ENCODE data around the gene TFIP11.
"Not testable (repeated sequence)": the region's sequence is repeated elsewhere in the genome, so short reads cannot be mapped to it uniquely, and the experiment has no call there.

Gene TFIP11

GRCh38 chr22:26541167-26541819 is 29.0 kb upstream of the TFIP11 start:
- DNase-seq (ENCODE audit: low read depth): no peak

DNA sequence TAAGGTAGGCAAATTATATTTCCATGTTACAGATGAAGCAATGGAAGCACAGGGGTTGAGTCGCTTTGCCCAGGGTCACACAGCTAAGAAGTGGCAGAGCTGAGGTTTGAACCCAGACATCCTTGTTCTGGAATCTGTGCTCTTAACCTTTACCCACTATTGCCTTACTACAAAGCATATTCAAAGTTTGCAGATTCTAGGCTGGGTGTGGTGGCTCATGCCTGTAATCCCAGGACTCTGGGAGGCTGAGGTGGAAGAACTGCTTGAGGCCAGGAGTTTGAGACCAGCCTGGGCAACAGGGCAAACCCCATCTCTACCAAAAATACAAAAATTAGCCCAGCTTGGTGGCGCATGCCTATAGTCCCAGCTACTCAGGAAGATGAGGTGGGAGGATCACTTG is 27.8 kb upstream of the TFIP11 start:
- DNase-seq (ENCODE audit: low read depth): no peak

DNA sequence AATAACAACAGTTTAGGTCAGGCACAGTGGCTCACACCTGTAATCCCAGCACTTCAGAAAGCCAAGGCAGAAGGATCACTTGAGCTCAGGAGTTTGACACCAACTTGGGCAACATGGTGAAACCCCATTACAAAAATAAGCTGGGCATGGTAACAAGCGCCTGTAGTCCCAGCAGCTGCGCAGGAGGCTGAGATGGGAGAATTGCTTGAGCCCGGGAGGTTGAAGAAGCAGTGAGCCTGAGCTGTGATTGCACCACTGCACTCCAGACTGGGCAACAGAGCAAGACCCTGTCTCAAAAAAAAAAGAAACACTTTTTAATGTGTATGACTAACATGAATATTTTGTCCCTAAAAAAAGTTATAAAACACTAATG is 24.5 kb upstream of the TFIP11 start:
- DNase-seq (ENCODE audit: low read depth): no peak

- no peak for DNase-seq (ENCODE audit: low read depth)
Observed at GRCh38 chr22:26536056-26536761, 23.9 kb upstream of the TFIP11 start.

DNA sequence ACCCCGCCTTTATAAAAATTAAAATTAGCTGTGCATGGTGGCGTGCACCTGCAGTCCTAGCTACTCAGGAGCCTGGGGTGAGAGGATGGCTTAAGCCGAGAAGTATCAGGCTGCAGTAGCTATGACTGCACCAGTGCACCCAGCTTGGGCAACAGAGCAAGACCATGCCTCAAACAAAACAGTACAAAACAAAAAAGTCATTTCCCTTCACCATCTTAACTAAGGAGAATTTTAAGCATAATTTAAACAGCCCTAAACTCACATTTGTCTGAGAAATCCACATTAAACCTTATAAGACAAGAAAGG is 23.3 kb upstream of the TFIP11 start:
- DNase-seq (ENCODE audit: low read depth): no peak

DNA sequence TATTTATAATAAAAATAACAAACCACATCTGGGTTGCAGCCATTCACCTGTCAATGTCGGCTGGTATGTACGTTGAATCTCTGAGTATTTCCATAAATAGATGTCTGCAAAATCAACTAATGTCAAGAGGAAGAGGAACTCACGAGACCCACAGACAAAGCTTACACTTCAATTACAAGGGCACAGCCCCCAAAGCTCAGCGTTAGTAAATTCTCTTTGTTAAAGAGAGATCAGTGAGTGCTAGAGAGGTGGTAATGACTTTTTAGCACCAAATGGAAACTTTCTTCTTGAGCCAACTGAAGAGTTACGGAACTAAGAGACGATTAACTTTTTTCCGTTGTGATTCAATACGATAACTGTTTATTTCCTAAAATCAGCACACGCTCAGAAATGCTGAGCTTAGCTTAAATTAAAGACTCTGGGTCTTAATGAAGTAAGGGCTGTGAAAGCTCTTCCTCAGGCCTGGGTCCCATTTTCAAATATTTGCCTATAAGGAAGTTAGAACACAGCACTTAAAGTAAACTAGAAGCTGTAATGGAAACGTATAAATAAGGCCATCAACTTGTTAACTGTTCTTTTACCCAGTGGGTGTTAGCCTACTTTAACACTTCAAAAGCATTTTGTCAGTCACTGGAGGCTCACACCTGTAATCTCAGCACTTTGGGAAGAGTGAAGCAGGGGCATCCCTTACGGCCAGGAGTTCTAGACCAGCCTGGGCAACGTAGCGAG is 22.8 kb upstream of the TFIP11 start:
- no peak for DNase-seq (ENCODE audit: low read depth)

GRCh38 chr22:26534171-26534855 is 22.0 kb upstream of the TFIP11 start:
- DNase-seq (ENCODE audit: low read depth): no peak

DNA sequence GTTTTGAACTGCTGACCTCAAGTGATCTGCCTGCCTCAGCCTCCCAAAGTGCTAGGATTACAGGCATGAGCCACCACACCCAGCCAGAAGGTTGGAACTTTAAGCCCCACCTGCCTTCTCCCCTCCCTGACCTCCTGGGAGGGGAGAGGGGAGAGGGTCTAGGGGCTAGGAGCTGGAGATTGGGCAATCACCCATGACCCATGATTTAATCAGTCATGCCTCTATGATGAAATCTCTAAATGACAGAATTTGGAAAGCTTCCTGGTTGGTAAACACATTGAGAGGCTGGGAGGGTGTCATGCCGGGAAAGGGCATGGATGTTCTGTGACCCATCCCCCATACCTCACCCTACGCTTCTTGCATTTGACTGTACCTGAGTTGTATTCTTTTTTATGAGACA is 17.1 kb upstream of the TFIP11 start:
- no peak for DNase-seq (ENCODE audit: low read depth)

- not testable (repeated sequence) for DNase-seq (ENCODE audit: low read depth)
Observed at GRCh38 chr22:26528518-26528917, 16.2 kb upstream of the TFIP11 start.

- no peak for DNase-seq (ENCODE audit: low read depth)
Observed at GRCh38 chr22:26527574-26528465, 15.5 kb upstream of the TFIP11 start.

- no peak for DNase-seq (ENCODE audit: low read depth)
Observed at GRCh38 chr22:26527167-26527566, 14.9 kb upstream of the TFIP11 start.

DNA sequence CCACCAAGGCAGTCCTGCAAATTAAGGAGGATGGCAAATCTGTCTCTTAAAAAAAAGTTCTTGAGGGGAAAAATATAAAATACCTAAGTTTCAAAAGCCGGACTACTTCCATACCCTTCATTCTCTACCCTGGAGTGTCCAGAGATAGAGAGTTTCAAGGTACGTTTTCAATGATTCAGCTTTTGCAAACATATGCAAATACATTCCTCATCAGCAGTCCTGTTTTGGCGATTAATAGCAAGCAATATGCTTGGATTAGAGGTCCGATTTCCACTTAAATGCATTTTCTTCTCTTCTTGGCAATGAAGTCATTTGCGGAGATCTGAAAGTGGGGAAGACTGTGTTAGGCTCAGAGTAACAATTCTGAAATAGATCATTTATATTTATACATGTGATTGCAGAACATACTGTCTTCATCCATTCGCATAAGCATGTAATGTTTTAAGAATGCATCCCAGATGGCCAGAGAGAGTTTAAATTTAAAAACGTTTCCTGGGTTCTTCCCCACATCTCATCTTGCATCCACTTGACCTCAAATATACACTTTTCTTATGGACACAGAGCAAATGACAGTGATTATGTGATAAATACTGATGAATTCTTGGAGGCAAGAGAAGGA is 13.8 kb upstream of the TFIP11 start:
- DNase-seq (ENCODE audit: low read depth): no peak

DNA sequence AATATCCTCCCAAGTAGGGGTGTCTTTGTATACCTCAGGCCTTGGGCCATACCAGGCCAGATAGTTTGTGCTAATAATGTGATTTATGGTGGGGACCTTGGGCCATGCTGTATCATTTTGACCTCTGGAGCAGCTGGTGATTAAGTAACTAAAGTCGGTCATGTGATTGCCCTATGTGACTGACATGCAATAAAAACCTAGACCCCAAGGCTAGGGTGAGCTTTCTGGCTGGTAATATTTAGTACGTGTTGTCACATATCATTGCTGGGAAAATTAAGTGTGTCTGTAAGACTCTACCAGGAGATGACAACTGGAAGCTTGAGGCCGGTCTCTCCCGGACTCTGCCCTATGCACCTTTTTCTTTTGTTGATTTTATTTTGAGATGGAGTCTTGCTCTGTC is 12.6 kb upstream of the TFIP11 start:
- DNase-seq (ENCODE audit: low read depth): no peak

GRCh38 chr22:26522592-26522991 is 10.3 kb upstream of the TFIP11 start:
- DNase-seq (ENCODE audit: low read depth): no peak

DNA sequence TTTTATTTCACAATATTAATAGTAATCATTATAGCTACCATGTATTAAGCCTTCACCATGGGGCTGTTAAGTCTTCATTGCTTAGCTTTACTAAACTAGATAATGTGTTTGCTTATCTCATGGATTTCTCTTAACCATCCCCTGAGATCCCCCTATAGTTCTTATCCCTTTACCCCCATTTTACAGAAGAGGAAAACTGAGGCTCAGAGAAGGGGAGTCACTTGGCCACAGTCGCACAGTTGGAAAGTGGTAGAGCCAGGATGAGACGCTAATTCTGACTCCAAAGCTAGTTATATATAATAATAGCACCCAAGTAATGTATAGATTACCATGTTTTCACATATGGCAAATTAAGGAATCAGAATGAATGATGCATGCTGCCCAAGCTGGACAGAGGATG is 9.7 kb upstream of the TFIP11 start:
- no peak for DNase-seq (ENCODE audit: low read depth)

DNA sequence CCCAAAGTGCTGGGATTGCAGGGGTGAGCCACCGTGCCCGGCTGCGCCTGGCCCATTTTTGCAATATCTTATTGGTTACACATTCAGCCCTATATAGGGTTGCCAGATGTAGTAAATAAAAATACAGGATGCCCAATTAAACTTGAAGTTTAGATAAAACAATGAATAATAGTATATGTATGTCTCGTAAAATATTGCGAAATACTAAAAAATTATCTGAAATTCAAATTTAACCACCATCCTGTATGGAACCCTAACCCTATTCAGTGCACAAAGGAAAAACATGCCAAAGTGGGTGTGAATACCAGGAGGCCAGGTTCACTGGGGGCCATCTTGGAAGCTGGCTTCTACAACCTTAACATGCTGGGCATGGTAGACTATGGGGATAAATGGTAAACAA is 5.2 kb upstream of the TFIP11 start:
- no peak for DNase-seq (ENCODE audit: low read depth)

- no peak for DNase-seq (ENCODE audit: low read depth)
Observed at GRCh38 chr22:26516503-26516902, 4.2 kb upstream of the TFIP11 start.

DNA sequence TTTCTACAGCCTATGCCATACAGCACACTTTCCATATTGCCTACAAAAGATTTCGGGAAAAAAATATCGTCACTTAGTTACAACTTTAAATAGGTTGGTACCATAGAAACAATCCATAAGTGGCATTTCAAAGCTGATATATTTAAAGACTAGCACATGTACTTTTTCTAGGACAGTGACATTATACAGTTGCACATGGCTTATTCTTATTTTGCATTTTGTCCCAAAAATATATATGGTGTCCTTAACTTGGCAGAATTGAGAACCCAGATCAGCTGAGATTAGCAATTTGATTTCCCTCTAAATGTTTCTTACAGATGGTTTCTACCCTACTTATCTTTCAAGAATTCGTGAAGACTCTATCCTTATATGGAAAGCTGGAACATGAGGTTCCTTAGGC is 3.7 kb upstream of the TFIP11 start:
- DNase-seq (ENCODE audit: low read depth): no peak

DNA sequence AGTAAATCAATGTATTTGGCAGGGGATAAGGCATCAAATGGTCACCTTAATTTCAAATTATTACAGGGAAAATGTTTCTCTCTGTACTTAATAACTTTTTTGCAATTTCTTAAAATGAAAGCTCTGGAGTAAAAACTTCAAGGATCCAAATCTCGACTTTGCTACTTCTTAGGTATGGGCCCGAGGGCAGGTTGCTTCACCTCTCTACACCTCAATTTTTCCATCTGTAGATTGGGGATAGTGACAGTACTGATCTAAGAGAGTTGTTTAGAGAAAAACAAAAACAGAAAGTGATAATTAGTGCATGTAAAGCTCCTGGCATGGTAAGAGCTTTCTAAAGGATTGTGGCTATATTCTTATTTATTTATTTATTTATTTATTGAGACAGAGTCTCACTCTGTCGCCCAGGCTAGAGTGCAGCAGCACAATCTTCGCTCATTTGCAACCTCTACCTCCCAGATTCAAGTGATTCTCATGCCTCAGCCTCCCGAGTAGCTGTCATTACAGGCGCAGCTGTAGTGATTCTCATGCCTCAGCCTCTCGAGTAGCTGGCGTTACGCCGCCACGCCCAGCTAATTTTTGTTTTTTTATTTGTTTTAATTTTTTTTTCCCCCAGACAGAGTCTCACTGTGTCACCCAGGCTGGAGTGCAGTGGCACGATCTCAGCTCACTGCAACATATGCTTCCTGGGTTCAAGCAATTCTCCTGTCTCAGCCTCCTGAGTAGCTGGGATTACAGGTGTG is 2.3 kb upstream of the TFIP11 start:
- DNase-seq (ENCODE audit: low read depth): no peak

DNA sequence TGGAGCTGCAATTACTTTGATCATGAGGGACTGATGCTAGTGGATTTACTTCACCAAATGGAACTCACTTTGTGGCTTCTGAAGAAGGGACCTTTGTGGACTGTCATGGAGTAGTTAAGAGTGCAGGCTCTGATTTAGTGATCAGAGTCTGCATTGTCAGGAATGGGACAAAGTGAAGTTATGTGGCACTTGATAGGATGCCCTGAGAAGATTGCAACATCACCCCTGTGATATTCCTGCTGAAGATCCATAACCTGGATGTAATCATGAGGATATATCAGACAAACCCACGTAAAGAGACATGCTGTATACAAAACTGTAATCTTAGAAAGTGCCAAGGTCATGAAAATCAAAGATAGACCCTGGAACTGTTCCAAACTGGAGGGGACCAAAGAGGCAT is 1.6 kb upstream of the TFIP11 start:
- no peak for DNase-seq (ENCODE audit: low read depth)

DNA sequence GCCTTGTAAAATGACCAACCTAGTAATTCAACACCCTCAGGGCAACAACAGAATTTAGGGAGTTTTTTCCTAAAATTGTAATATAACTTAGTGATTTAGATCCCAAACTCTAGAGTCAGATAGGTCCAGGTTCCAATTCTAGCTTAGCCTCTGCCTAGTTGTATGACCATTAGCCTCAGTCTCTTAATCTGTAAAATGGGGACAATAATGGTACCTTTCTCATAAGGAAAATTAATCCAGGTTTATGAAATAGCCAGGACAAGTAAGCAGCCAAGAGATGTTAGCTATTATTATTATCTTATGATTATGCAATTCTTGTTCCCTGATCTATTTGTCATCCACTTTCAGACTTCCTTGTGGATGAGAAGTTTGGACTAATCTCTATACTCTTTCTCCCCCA is 4.1 kb downstream of the TFIP11 start:
- DNase-seq (ENCODE audit: low read depth): no peak
